NOMO-1 (cell line): ENCODE measurements around the gene PCDH17.

Experiments
- DNase-seq, 2 experiments: peaks; one replicate each; lab custom pipeline; 2025; ENCODE audit not compliant: unreplicated experiment in 2 of 2; lab: John Stamatoyannopoulos, UW

PCDH17 gene

GRCh38 chr13:57724486-57725272 is 93.1 kb downstream of the PCDH17 start:
- no peak for DNase-seq

- DNase-seq = no peak
Measured at GRCh38 chr13:57725480-57725879, 93.9 kb downstream of the PCDH17 start.

GRCh38 chr13:57726981-57727380 is 95.4 kb downstream of the PCDH17 start:
- no peak for DNase-seq

GRCh38 chr13:57734306-57734705 is 102.8 kb downstream of the PCDH17 start:
- no peak for DNase-seq

DNA sequence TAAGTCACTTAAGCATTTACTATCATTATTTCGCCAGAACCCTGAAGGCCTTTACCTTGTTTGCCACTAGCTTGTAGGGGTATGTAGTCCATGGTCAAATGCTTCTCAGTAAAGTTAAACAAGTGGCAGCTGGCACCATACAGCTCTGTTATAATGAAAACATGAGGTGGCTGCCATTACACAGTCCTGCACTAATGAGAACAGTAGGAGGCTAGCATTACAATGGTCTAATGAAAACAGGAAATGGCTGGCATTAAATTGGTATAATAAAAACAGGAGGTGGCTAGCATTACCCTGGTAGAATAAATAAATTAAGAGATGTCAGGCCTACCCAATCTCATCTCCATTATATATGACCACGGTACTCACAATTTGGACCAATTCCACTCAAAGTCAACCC is 107.5 kb downstream of the PCDH17 start:
- no peak for DNase-seq

DNA sequence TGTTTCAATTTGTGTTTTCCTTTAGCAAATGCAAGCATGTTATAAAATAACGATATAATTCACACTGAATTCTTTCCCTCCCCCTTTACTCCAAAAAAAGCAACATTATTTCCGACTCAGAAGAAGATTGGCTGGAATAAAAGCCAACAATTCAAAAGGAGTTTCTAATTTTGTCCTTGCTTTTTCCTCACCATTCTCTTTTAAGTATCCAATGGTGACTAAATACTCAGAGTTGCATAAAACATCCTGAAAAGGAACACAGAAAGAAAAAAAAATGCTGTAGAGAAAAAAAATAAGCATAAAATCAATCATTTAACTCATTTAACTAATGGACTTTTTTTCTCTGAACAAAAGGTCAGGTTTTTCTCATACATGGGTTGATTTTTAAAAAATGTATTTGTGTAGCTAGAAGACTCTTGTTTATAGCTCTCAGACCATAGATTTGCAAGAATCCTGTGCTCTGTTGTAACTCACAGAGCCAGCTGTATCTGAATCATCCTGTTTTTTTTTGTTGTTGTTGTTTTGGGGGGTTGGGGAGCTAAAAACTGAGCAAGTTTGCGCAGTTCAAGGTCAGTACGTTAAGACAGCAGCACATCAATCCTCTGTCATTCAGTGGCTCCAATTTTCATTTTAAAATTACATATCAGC is 108.1 kb downstream of the PCDH17 start:
- DNase-seq = no peak

DNA sequence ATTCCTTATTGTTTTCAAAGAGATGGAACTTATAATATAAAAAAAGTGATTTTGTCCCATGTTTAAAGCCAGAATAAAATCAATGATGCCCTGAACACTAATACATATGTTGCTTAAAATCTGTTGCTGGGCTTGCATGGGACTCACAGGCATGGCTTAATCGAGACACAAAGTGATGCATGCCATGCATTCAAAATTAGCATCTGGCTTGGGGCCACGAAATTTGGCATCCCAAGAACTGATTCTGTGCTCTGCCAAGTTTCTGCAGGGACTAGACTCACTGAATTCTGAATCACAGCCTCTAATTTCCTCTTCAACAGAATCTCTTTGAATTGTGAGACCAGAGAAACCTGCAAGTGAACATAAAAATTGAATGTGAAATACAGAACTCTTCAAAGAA is 109.2 kb downstream of the PCDH17 start:
- DNase-seq = no peak

DNA sequence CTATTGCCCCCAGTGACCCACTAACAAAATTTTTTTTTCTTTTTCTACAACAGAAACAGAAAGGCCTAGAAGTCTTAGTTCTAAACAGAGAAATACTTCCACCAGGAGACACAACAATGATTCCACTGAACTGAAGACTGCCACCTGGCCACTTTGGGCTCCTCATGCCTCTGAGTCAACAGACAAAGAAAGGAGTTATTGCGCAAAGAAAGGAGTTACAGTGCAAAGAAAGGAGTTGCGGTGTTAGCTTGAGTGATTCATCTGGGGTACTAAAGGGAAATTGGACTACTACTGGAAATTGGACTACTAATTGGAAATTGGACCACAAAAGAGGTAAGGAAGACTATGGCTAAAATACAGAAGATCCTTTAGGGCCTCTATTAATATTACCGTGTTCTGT is 116.6 kb downstream of the PCDH17 start:
- no peak for DNase-seq

DNA sequence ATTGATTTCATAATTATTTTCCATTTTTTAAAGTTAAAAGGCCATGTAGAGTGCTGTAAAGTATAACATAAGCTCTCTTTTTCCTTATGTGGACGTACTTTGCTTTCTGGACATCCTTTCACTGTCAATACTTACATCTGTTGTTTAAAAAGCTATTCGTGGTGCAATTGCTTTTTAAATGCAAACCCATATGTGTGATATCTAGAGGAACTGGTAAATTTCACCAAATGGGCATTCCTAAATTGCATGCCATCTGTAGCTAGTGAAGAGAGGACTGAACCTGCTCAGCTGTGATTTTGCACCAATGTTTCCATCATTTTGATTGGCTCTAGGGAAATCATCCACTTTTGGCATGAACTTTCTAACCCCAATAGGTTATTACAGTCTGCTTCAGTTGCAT is 129.4 kb downstream of the PCDH17 start:
- DNase-seq = no peak

GRCh38 chr13:57763689-57764088 is 132.1 kb downstream of the PCDH17 start:
- DNase-seq = no peak
